Hair follicular keratinocyte (primary cell): Measurements from ENCODE around the gene IKZF5. TPM values are rescaled to one million over a fixed set of nuclear protein-coding genes. Genes with fewer than 3 reads are reported as not detected.

ENCODE experiments used
- total RNA-seq: library from RNA; depleted of rRNA; stranded (reverse); fragments of >200 nt; gene quantifications from 2 replicates; pipeline ENCODE4 v1.2.3, GENCODE V29; 2015

Gene IKZF5
- total RNA-seq = 1.8 and 1.9 TPM in 2 replicates

DNA sequence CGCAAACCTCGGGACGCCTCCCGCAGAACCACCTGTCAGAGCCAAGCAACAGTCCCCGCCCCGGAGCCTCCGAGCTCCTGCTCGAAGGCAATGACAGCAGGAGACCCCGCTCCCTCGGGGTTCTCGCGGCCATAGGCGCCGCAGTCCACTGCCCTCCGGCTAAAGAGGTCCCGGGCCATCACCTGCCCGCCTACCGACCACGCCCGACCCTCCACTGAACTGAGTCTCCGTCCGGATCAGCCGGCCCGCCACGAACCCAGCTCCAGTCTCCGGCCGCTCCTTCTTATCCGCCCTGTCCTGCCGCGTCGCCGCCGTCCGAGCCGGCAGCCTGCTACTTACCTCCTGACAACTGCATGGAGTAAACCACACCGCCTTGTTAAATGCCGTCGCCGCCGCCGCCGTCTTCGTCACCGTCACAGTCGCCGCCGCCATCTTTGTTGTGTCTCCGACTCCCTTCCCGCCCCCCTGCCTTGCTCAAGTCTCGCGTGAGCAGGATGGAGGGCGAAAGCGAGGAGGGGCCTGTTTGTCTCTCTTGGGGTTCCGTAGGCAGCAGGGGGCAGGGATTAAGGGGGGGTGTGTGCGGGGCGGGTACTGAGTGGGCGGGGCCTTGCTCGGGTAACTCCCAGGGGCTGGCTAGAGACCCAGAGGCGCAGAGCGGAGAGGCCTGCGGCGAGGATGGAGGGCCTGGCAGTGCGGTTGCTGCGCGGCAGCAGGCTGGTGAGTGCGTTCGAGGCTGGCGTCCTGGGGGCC, at the start of gene IKZF5, which contains the start of gene ACADSB:
TSS of gene IKZF5 (minus strand) at position 441 of the 750 bp plus-strand sequence. CDS start 10,170 bp downstream, outside the sequence.
TSS of gene ACADSB (plus strand) at position 652 of the 750 bp plus-strand sequence. CDS start at position 676, 24 bp downstream.

DNA sequence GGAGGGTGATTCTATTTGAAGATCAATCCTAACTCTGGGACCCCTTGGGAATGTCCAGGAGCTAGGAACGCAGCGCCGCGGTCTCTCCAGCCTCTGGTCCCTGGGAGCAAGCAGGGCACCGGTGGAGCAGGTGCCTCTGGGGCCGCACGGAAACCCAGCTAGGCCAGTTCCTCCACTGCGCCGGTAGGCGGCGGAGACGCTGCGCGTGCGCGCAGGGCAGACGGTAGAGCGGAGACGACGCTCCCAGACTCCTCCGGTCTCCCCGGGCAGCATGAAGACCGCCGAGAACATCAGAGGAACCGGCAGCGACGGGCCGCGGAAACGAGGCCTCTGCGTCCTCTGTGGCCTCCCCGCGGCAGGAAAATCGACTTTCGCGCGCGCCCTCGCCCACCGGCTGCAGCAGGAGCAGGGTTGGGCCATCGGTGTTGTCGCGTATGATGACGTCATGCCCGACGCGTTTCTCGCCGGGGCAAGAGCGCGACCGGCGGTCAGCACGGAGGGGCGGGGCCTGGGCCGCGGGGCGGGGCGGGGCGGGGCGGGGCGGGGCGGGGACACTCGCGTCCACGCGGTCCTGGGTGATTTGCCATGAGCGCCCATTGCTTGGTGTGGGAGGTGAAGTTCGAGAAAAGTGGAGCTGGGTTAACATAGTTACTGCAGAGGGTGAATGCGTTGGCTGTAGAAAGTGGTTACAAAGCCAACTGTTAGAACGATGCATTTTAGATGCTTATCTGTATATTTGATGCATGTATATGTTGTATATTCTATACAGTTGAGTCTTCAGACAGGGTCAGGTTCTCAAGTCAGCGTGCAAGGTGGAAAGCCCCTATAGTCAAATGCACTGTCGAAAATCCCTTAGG, 28.2 kb downstream of the IKZF5 start, which contains the start of gene PSTK:
TSS of gene PSTK (plus strand) at position 193 of the 857 bp plus-strand sequence. CDS start at position 272, 79 bp downstream.

DNA sequence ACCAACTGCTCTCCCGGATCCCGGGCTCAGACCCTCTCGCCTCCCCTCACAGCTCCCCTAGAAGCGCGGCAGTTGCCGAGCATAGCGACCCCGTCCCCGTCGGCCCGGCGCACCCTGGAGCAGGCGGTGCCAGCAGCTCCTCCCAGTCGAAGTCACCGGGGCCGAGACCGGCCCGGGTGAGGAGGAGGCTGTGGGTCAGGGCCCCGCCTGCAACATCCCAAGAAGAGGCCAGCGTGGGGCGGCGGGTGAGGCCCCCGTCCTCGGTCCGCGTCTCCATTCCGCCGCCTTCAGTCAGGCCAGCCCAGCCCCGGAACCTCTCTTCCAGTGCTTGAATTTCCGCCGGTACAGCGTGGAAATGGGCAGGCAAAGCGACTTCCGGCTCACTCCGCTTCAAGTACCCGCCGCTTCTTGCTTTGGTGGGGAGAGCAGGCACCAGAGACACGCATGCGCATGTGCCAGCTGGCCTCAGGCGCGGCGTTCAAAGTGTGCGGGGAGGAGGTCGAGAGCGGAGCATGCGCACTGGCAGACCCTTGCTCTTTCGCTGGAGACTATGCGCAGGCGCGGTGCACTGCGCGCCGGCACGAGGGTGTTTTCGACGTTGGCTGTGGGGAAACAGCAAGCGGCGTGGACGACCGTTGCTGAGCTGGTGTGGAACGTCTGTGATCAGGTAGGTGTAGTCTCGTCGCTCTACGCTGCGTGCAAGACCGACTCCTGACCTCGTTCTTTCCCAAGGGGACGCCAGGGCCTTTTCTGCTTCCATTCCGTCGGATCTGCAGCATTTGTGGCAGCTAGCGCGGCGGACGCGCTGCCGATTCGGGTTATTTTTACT, 54.5 kb downstream of the IKZF5 start, which contains the start of gene C10orf88:
TSS of gene C10orf88 (minus strand) at position 326 of the 829 bp plus-strand sequence. CDS start at position 277, 49 bp downstream.

Other genes starting within 250 kb of the IKZF5 start
- gene CUZD1, start 162.9 kb downstream of the IKZF5 start, total RNA-seq = 0.11 and 0.39 TPM in 2 replicates
- 2.3 and 4.1 TPM in 2 replicates for gene FAM24B, start 129.2 kb downstream of the IKZF5 start, total RNA-seq
- gene FAM24A, start 98.2 kb downstream of the IKZF5 start, total RNA-seq = not detected in 2 replicates
- gene C10orf88, start 54.6 kb downstream of the IKZF5 start, total RNA-seq = 6.2 TPM in 2 replicates
- 1.2 and 2.9 TPM in 2 replicates for gene PSTK, start 28.4 kb downstream of the IKZF5 start, total RNA-seq
- gene ACADSB, start 211 bp upstream of the IKZF5 start, total RNA-seq = 1.6 and 2.3 TPM in 2 replicates
- gene HMX3, start 127.2 kb upstream of the IKZF5 start, total RNA-seq = not detected in 2 replicates
- not detected in 2 replicates for gene HMX2, start 139.3 kb upstream of the IKZF5 start, total RNA-seq
- gene BUB3, start 145.6 kb upstream of the IKZF5 start, total RNA-seq = 119 and 165 TPM in 2 replicates